GM12873 (cell line): ENCODE results near the gene MKRN2OS.

ENCODE experiments used
- CTCF ChIP-seq: IDR thresholded peaks from 2 replicates; pipeline ENCODE4 v1.5.1; 2012; ENCODE audit warnings: low read depth, mild to moderate bottlenecking, moderate library complexity, low read length, control low read depth; ENCODE audit not compliant: insufficient read depth; ENCODE audit errors: missing control alignments

The MKRN2OS gene

DNA sequence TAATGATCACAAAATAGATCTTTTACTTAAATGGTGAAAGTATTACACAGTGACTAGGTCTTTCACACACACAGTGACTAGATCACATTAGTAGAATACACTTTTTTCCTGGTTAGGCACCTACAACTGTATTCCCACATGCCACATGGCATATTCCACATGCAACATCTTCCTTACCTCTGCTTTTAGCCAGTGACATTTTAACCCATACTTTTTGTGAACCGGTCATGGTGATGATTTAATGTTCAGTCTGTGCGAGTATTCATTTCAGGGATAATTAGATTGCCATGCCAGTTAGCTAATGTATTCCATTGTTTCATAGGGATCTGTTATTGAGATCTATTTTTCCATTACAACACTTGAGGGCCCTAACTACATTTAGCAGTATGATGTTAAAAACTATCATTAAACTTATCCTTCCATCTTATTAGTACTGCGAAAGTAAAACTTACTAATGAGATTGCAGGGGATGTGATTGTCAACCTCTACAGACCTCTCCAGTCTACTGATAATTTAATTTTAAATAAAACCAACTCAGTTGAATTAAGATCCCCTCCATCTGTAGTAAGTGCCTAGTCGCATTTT, 32.7 kb downstream of the MKRN2OS start:
- no peak for TF ChIP-seq CTCF

DNA sequence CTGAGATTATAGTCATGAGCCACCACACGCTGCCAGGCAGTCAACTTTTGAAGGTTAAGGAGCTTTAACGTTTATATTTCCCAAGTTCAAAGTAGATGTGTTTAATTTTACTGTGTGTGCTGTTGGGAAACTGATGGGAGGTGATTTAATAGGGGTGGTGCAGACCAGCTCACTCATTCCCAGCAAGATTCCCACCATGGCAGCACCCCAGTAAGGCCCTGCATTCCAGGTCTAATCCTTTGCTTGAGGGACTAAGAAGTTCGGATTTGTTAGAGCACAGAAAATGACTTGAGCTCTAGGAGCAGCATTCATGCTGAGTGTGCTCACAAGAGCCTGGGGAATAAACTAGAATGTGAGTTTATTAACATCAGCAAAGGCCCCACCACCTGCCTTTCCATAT, 35.8 kb downstream of the MKRN2OS start:
- TF ChIP-seq CTCF = no peak

- TF ChIP-seq CTCF = no peak
Measured at GRCh38 chr3:12508291-12508700, 37.0 kb downstream of the MKRN2OS start.

DNA sequence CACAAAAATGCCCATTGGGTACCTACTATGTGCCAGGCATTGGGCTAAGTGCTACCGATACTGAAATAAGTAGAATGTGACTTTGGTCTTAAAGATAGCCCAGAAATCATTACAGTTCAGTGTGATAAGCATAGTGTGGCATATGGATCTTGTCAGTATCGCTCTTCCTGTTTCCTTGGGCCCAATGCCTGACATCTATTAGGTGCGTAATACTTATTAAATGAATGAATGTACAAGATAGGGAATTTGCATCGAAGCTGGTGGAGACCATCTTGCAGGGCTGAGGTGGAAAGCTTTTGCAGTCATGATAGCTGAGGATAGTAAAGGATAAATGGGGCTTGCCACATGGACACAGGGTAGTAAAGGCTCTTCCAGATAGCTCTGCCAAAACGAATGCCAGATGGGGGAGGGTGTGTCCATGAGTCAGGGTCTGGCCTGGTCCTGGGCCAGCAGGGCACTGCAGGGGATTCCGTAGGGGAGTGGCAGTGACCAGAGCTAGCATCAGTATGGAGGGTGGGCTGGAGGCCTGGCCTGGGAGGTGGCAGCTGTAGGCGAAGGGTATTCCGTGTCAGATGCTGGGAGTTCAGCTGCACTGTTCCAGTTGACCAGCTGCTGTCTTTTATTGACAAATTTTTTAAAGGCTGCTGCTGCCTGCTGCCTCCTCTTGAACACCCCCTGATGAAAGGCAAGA, 37.6 kb downstream of the MKRN2OS start:
- TF ChIP-seq CTCF = no peak

- no peak for TF ChIP-seq CTCF
Measured at GRCh38 chr3:12506201-12506709, 39.0 kb downstream of the MKRN2OS start.

DNA sequence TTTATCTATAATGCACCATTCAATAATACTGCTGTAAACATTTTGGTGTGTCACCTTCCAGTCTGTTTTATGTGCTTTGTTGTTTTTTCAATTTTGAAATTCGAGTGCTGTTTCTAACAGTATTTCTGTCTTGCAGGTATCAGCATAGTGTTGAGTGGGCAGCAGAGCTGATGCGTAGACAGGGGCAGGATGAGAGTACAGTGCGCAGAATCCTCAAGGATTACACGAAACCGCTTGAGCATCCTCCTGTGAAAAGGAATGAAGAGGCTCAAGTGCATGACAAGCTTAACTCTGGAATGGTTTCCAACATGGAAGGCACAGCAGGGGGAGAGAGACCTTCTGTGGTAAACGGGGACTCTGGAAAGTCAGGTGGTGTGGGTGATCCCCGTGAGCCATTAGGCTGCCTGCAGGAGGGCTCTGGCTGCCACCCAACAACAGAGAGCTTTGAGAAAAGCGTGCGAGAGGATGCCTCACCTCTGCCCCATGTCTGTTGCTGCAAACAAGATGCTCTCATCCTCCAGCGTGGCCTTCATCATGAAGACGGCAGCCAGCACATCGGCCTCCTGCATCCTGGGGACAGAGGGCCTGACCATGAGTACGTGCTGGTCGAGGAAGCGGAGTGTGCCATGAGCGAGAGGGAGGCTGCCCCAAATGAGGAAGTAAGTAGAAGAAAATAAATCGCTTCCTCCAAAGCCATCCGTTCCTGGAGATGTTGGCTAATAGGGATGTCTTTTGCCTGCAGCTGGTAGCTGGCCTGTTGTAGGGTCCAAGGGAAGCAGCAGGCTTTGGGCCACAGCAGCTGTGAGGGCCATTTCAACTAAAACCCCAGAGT, 42.0 kb downstream of the MKRN2OS start:
- no peak for TF ChIP-seq CTCF
